Mesothelial cell of epicardium (in vitro differentiated cells): ENCODE data around the gene GAPDHS. TPM values are rescaled to one million over a fixed set of nuclear protein-coding genes. Genes with fewer than 3 reads are reported as not detected.

Source experiments
- DNase-seq, 2 experiments: peaks; one replicate each; pipeline ENCODE4 v3.0.0; 2021; ENCODE audit warnings: low spot score in 2 of 2; ENCODE audit not compliant: unreplicated experiment in 2 of 2
- H3K27ac Mint-ChIP-seq: 2 replicates; pipeline ENCODE4 v1.8.0; 2021; ENCODE audit warnings: mixed read lengths
- H3K27me3 Mint-ChIP-seq: 2 replicates; pipeline ENCODE4 v1.8.0; 2021; ENCODE audit warnings: low read depth, mixed read lengths
- H3K36me3 Mint-ChIP-seq: 2 replicates; pipeline ENCODE4 v1.8.0; 2021; ENCODE audit warnings: mixed read lengths
- H3K4me1 Mint-ChIP-seq: 2 replicates; pipeline ENCODE4 v1.8.0; 2021; ENCODE audit warnings: mixed read lengths
- H3K4me3 Mint-ChIP-seq: 2 replicates; pipeline ENCODE4 v1.8.0; 2021; ENCODE audit warnings: mild to moderate bottlenecking, moderate library complexity, mixed read lengths
- H3K9me3 Mint-ChIP-seq: 2 replicates; pipeline ENCODE4 v1.8.0; 2021; ENCODE audit warnings: mixed read lengths
- CTCF ChIP-seq: fragments of 200-600 bp; sonication (generic); IDR thresholded peaks from one replicate; pipeline ENCODE4 v1.5.0; 2021; ENCODE audit warnings: antibody characterized with exemption; ENCODE audit not compliant: unreplicated experiment
- total RNA-seq: library from RNA; stranded (reverse); gene quantifications from 3 replicates; pipeline ENCODE4 v1.2.1, GENCODE V29; 2021

The GAPDHS gene
- total RNA-seq, 1 donor from 2014 or later = not detected

GRCh38 chr19:35542209-35542608, 9.0 kb downstream of the GAPDHS start:
- H3K4me1 Mint-ChIP-seq = peaks cover 21% of the 10 kb centered on the region
- no peak for DNase-seq
- no peak overlapping the region for H3K27ac Mint-ChIP-seq
- TF ChIP-seq CTCF = no peak
- H3K4me3 Mint-ChIP-seq = no peak overlapping the region
- H3K9me3 Mint-ChIP-seq = no peaks in the 10 kb centered on the region
- no peaks in the 10 kb centered on the region for H3K27me3 Mint-ChIP-seq
- H3K36me3 Mint-ChIP-seq = peaks cover 4% of the 10 kb centered on the region

GRCh38 chr19:35543280-35544109, 10.2 kb downstream of the GAPDHS start:
- Mint-ChIP-seq H3K27me3 (no peaks in the 10 kb centered on the region), H3K9me3 (no peaks in the 10 kb centered on the region), H3K4me3 (peak overlapping the region; percentile 93), H3K27ac (no peak overlapping the region), H3K4me1 (peaks cover 24% of the 10 kb centered on the region), H3K36me3 (peaks cover 4% of the 10 kb centered on the region)
- no peak for DNase-seq
- TF ChIP-seq CTCF = no peak

GRCh38 chr19:35544110-35544802, 11.0 kb downstream of the GAPDHS start:
- peaks cover 4% of the 10 kb centered on the region for H3K36me3 Mint-ChIP-seq
- no peaks in the 10 kb centered on the region for H3K9me3 Mint-ChIP-seq
- DNase-seq = no peak
- H3K4me1 Mint-ChIP-seq = peaks cover 24% of the 10 kb centered on the region
- H3K27me3 Mint-ChIP-seq = no peaks in the 10 kb centered on the region
- peak overlapping the region; percentile 93 for H3K4me3 Mint-ChIP-seq
- peak overlapping the region; percentile 77 for H3K27ac Mint-ChIP-seq
- TF ChIP-seq CTCF = no peak

- H3K4me1 Mint-ChIP-seq = peaks cover 24% of the 10 kb centered on the region
- H3K27me3 Mint-ChIP-seq = no peaks in the 10 kb centered on the region
- H3K9me3 Mint-ChIP-seq = no peaks in the 10 kb centered on the region
- TF ChIP-seq CTCF = no peak
- peak within 1 kb of the TSS; percentile 96 for H3K27ac Mint-ChIP-seq
- peak; percentile 82 to 89 for DNase-seq
- H3K36me3 Mint-ChIP-seq = peaks cover 4% of the 10 kb centered on the region
- peak within 1 kb of the TSS; percentile 93 for H3K4me3 Mint-ChIP-seq
Measured at GRCh38 chr19:35545001-35545854, 12.0 kb downstream of the GAPDHS start, which contains the start of gene TMEM147. Gene TMEM147, plus strand, starts transcription at chr19:35545626. Its CDS starts 114 bp downstream, at chr19:35545740.

- peaks cover 4% of the 10 kb centered on the region for H3K36me3 Mint-ChIP-seq
- no peaks in the 10 kb centered on the region for H3K27me3 Mint-ChIP-seq
- no peaks in the 10 kb centered on the region for H3K9me3 Mint-ChIP-seq
- peaks cover 24% of the 10 kb centered on the region for H3K4me1 Mint-ChIP-seq
- H3K4me3 Mint-ChIP-seq = peak overlapping the region; percentile 93
- H3K27ac Mint-ChIP-seq = peak overlapping the region; percentile 96
- DNase-seq = peak in 1 of 2 experiments; percentile 66
- TF ChIP-seq CTCF = no peak
Measured at GRCh38 chr19:35545855-35546381, 12.7 kb downstream of the GAPDHS start.
